B cell (primary cell): ENCODE data around the gene LSM5.

Source experiments
- CTCF ChIP-seq: fragments of 200-600 bp; IDR thresholded peaks from one replicate; pipeline ENCODE4 v1.8.0; 2022; ENCODE audit warnings: antibody characterized with exemption, mild to moderate bottlenecking
- EZH2 ChIP-seq: IDR thresholded peaks from 2 replicates; pipeline ENCODE4 v1.6.1; 2012; ENCODE audit warnings: borderline replicate concordance, low read depth, mild to moderate bottlenecking, moderate library complexity, low read length; ENCODE audit not compliant: insufficient read depth, poor library complexity, severe bottlenecking

- no peak for TF ChIP-seq EZH2
- no peak for TF ChIP-seq CTCF
Measured at GRCh38 chr7:32531402-32531801, 41.2 kb upstream of the LSM5 start.
